ENCODE data around the gene RBBP9. TPM values are rescaled to one million over a fixed set of nuclear protein-coding genes. Genes with fewer than 3 reads are reported as not detected.
"Not testable (repeated sequence)": the region's sequence is repeated elsewhere in the genome, so short reads cannot be mapped to it uniquely, and the experiment has no call there.

Gene RBBP9
- total RNA-seq, 1 experiment from 2014 or later, result 12.2 TPM

DNA sequence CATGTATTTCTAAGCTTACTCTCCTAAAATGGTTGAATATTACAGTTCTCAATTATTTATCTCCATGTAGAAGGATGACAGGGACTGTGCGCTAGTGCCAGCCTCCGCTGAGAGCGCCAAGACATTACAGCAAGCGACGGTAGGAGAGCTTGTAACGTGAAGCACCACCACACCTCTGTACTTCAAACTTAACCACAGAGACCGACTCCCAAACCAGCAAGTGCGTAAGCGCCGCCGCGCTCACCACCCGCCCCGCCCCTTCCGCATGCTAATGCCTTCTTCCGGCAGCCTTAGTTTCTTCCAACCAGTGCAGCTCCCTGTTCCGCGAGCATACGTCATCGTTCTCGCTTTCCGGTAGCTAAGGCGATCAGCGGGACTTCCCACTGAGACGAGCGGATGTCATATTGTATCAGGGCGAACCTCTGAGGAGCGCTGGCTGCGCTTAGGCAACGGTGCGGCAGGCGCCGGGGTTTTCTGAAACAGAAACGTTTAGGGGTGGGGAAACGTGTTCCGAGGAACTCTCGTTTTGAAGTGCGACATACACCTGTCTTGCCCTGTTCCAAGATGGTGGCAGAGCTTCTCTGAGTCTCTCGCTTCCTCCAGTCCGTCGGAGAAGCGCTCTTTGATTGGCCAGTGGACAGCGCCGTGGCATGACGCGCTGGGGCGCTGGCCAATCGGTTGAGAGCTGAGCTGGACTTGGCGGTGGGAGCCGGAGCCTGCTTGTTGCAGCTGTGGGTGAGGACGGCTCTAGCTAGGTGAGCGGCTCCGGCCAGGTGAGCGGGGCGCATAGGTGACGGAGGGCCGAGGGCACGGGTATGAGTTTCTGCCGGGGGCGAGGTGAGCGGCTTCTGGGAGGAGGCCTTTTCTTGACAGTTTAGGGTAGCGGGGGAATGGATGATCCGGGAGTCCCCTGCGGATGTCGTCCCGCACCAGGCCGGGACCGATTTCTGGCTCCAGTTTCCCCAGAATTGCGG lies 10.5 kb upstream of the RBBP9 start, which contains the start of gene SEC23B (continued):
- no peak for TF ChIP-seq IRF2 (CRISPR knock-in tag; IDR thresholded peaks at IDR 0.05; ENCODE audit: borderline replicate concordance, low read depth)
- peak; percentile 22; the same call in 1 of the 2 replicates for TF ChIP-seq ZNF232 (CRISPR knock-in tag; IDR thresholded peaks at IDR 0.05)
- TF ChIP-seq ETV6 (CRISPR knock-in tag; IDR thresholded peaks at IDR 0.05), result peak; percentile 94
- no peak for TF ChIP-seq RORB (CRISPR knock-in tag; IDR thresholded peaks at IDR 0.05)

- POLR2A ChIA-PET, result interaction anchor here (0.5 to 2.9 kb wide), 10 partner anchors 10 to 247 kb away, joined by 3 to 43 read pairs (median 6); partner anchors contain the start of genes DZANK1, POLR3F, RBBP9 and SMIM26
- peaks cover 19% of the 10 kb centered on the region for H3K4me1 Mint-ChIP-seq
- ATAC-seq, result no peak
- no peaks in the 10 kb centered on the region for H3K9me3 Mint-ChIP-seq
- peak overlapping the region; percentile 100 for H3K27ac Mint-ChIP-seq
- TF ChIP-seq CBFB (CRISPR knock-in tag; IDR thresholded peaks at IDR 0.05; ENCODE audit: low read depth), result no peak
- TF ChIP-seq EMX1 (CRISPR knock-in tag; IDR thresholded peaks at IDR 0.05), result no peak
- TF ChIP-seq OVOL2 (CRISPR knock-in tag; IDR thresholded peaks at IDR 0.05; ENCODE audit: borderline replicate concordance), result no peak
- no peak for TF ChIP-seq ATF2 (CRISPR knock-in tag; IDR thresholded peaks at IDR 0.05; ENCODE audit: borderline replicate concordance, low read depth)
- no peak for DNase-seq (ENCODE audit: low spot score)
- H3K36me3 Mint-ChIP-seq, result peaks cover 18% of the 10 kb centered on the region
- H3K4me3 Mint-ChIP-seq, result peak overlapping the region; percentile 97
- CTCF ChIA-PET, result interaction anchor here (0.9 to 1.8 kb wide), 5 partner anchors 10 to 103 kb away, joined by 3 to 9 read pairs (median 5); partner anchors contain the start of genes DZANK1, POLR3F and RBBP9
- peaks cover 17% of the 10 kb centered on the region for H3K27me3 Mint-ChIP-seq (ENCODE audit: low read depth)
Observed at GRCh38 chr20:18506744-18507143, 9.7 kb upstream of the RBBP9 start.

DNA sequence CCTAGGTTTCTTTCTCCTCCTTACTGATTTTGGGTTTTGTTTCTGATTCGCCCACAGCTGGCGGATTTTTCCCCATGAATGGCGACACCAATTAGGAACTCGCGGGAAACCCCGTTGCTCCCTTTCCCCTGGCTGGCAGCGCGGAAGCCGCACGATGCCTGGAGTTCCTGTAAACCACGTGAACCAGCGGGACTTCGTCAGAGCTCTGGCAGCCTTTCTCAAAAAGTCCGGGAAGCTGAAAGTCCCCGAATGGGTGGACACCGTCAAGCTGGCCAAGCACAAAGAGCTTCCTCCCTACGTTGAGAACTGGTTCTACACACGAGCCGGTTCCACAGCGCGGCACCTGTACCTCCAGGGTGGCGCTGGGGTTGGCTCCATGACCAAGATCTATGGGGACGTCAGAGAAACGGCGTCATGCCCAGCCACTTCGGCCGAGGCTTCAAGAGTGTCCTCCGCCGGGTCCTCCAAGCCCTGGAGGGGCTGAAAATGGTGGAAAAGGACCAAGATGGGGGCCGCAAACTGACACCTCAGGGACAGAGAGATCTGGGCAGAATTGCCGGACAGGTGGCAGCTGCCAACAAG lies 7.5 kb upstream of the RBBP9 start:
- H3K9me3 Mint-ChIP-seq, result no peaks in the 10 kb centered on the region
- peaks cover 19% of the 10 kb centered on the region for H3K4me1 Mint-ChIP-seq
- DNase-seq (ENCODE audit: low spot score), result peak; percentile 12
- H3K27ac Mint-ChIP-seq, result peak overlapping the region; percentile 57; the same call in 1 of the 2 replicates
- POLR2A ChIA-PET, result no interaction called here
- no peaks in the 10 kb centered on the region for H3K36me3 Mint-ChIP-seq
- H3K4me3 Mint-ChIP-seq, result no peak overlapping the region
- no peak for TF ChIP-seq NFATC4 (CRISPR knock-in tag; IDR thresholded peaks at IDR 0.05)
- TF ChIP-seq, protein P1, sequence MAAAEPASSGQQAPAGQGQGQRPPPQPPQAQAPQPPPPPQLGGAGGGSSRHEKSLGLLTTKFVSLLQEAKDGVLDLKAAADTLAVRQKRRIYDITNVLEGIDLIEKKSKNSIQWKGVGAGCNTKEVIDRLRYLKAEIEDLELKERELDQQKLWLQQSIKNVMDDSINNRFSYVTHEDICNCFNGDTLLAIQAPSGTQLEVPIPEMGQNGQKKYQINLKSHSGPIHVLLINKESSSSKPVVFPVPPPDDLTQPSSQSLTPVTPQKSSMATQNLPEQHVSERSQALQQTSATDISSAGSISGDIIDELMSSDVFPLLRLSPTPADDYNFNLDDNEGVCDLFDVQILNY (CRISPR knock-in tag; IDR thresholded peaks at IDR 0.05), result no peak
- no peak for TF ChIP-seq KAT7 (CRISPR knock-in tag; IDR thresholded peaks at IDR 0.05; ENCODE audit: borderline replicate concordance)
- TF ChIP-seq, protein P2, sequence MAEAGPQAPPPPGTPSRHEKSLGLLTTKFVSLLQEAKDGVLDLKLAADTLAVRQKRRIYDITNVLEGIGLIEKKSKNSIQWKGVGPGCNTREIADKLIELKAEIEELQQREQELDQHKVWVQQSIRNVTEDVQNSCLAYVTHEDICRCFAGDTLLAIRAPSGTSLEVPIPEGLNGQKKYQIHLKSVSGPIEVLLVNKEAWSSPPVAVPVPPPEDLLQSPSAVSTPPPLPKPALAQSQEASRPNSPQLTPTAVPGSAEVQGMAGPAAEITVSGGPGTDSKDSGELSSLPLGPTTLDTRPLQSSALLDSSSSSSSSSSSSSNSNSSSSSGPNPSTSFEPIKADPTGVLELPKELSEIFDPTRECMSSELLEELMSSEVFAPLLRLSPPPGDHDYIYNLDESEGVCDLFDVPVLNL (CRISPR knock-in tag; IDR thresholded peaks at IDR 0.05; ENCODE audit: borderline replicate concordance, low read depth), result no peak
- TF ChIP-seq CREB1 (CRISPR knock-in tag; IDR thresholded peaks at IDR 0.05), result no peak
- TF ChIP-seq USF2 (CRISPR knock-in tag; IDR thresholded peaks at IDR 0.05), result no peak
- no peak for TF ChIP-seq ZNF263 (CRISPR knock-in tag; IDR thresholded peaks at IDR 0.05; ENCODE audit: low read depth)
- no peak for TF ChIP-seq OVOL2 (CRISPR knock-in tag; IDR thresholded peaks at IDR 0.05; ENCODE audit: borderline replicate concordance)
- no peak for TF ChIP-seq CDX4 (CRISPR knock-in tag; IDR thresholded peaks at IDR 0.05; ENCODE audit: borderline replicate concordance)
- no peak for TF ChIP-seq CREM (CRISPR knock-in tag; IDR thresholded peaks at IDR 0.05)
- no peak for TF ChIP-seq FOXK1 (CRISPR knock-in tag; IDR thresholded peaks at IDR 0.05)
- H3K27me3 Mint-ChIP-seq (ENCODE audit: low read depth), result peaks cover 17% of the 10 kb centered on the region
- CTCF ChIA-PET, result no interaction called here
- no peak for ATAC-seq

- ATAC-seq; H3K4me3 Mint-ChIP-seq; DNase-seq (ENCODE audit: low spot score); H3K27ac Mint-ChIP-seq; H3K36me3 Mint-ChIP-seq; POLR2A ChIA-PET; H3K9me3 Mint-ChIP-seq; H3K4me1 Mint-ChIP-seq; CTCF ChIA-PET: not testable (repeated sequence)
- peaks cover 17% of the 10 kb centered on the region for H3K27me3 Mint-ChIP-seq (ENCODE audit: low read depth)
Observed at GRCh38 chr20:18501672-18502071, 4.6 kb upstream of the RBBP9 start.

Measured in WTC11 (cell line).